Measurements from ENCODE around the gene TRHDE.

The TRHDE gene

GRCh38 chr12:72295101-72295500 is 22.9 kb downstream of the TRHDE start:
- Histone ChIP-seq H3K36me3 (ENCODE audit: low read length) (no peaks in the 10 kb centered on the region), H3K4me3 (ENCODE audit: insufficient read depth, low read length, poor library complexity, severe bottlenecking) (no peak overlapping the region), H3K4me2 (ENCODE audit: low read depth, low read length, poor library complexity, severe bottlenecking) (no peak overlapping the region), H3F3A (ENCODE audit: insufficient read depth) (no peaks in the 10 kb centered on the region), H4K20me1 (ENCODE audit: low read depth, low read length) (no peaks in the 10 kb centered on the region), H3K9me3 (ENCODE audit: insufficient read depth, low read length) (no peaks in the 10 kb centered on the region), H2AFZ (ENCODE audit: low read depth, low read length, severe bottlenecking) (no peak overlapping the region), H3K27me3 (ENCODE audit: low read length) (no peaks in the 10 kb centered on the region), H3K9ac (ENCODE audit: low read length) (no peak overlapping the region), H3K79me2 (ENCODE audit: insufficient read depth, low read length) (no peaks in the 10 kb centered on the region), H3K27ac (ENCODE audit: low read depth, low read length) (no peak overlapping the region), H3K9me2 (replicated peaks; ENCODE audit: insufficient read depth, low read length) (no peaks in the 10 kb centered on the region)
- TF ChIP-seq CTCF (IDR thresholded peaks at IDR 0.05; ENCODE audit: insufficient read depth, low read length, poor library complexity, severe bottlenecking) (no peak), EZH2phosphoT487 (conservative IDR thresholded peaks at IDR 0.05; ENCODE audit: low read length) (no peak)

DNA sequence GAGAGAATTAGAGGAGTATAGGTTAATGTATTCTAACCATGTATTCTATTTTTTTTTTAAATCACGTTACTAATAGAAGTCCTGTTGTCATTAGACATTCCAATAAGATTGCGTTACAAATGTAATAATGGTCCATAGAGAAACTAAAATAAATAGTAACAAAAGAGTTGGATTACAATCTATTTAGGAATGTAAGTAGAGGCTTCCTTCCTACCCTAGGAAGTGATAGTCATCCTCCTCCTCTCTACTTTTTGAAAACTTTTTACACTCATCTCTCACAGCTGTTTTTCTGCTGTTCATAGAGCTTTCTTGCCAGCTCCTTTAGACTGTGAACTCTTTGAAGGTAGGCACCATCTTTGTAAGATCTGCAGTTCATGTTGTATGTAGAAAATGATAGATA is 23.6 kb downstream of the TRHDE start:
- Histone ChIP-seq H3K27me3 (ENCODE audit: low read length) (no peaks in the 10 kb centered on the region), H3K36me3 (ENCODE audit: low read length) (no peaks in the 10 kb centered on the region), H2AFZ (ENCODE audit: low read depth, low read length, severe bottlenecking) (no peak overlapping the region), H4K20me1 (ENCODE audit: low read depth, low read length) (no peaks in the 10 kb centered on the region), H3K27ac (ENCODE audit: low read depth, low read length) (no peak overlapping the region), H3K79me2 (ENCODE audit: insufficient read depth, low read length) (no peaks in the 10 kb centered on the region), H3K9me3 (ENCODE audit: insufficient read depth, low read length) (no peaks in the 10 kb centered on the region), H3K9ac (ENCODE audit: low read length) (no peak overlapping the region), H3F3A (ENCODE audit: insufficient read depth) (no peaks in the 10 kb centered on the region), H3K4me2 (ENCODE audit: low read depth, low read length, poor library complexity, severe bottlenecking) (no peak overlapping the region), H3K4me3 (ENCODE audit: insufficient read depth, low read length, poor library complexity, severe bottlenecking) (no peak overlapping the region), H3K9me2 (replicated peaks; ENCODE audit: insufficient read depth, low read length) (no peaks in the 10 kb centered on the region)
- TF ChIP-seq EZH2phosphoT487 (conservative IDR thresholded peaks at IDR 0.05; ENCODE audit: low read length) (no peak), CTCF (IDR thresholded peaks at IDR 0.05; ENCODE audit: insufficient read depth, low read length, poor library complexity, severe bottlenecking) (no peak)

DNA sequence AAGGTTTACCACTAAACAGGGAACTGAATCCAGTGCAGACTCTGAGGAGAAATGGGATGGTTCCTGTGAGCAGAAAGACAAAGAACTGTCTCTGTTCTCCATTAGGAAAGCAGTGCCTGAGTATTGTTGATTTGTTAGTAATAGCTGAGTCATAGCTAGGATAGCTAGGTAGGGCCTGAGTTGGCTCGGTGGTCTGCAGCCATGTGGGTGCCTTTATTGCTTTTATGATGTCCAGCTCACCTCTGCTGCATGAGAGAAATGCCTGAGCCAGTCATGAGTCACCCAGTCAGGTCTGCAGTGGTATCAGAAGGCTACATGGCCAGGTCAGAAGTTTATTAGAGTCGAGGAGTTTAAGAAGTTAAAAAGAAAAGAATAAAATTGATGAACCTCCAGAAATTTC is 24.2 kb downstream of the TRHDE start:
- no peak overlapping the region for H3K9ac ChIP-seq (ENCODE audit: low read length)
- no peak overlapping the region for H3K27ac ChIP-seq (ENCODE audit: low read depth, low read length)
- TF ChIP-seq CTCF (IDR thresholded peaks at IDR 0.05; ENCODE audit: insufficient read depth, low read length, poor library complexity, severe bottlenecking) (no peak), EZH2phosphoT487 (conservative IDR thresholded peaks at IDR 0.05; ENCODE audit: low read length) (no peak)

More for the DNA sequence above, 24.2 kb downstream of the TRHDE start:
- Histone ChIP-seq H3K36me3 (ENCODE audit: low read length) (no peaks in the 10 kb centered on the region), H3K9me2 (replicated peaks; ENCODE audit: insufficient read depth, low read length) (no peaks in the 10 kb centered on the region), H2AFZ (ENCODE audit: low read depth, low read length, severe bottlenecking) (no peak overlapping the region), H3K4me2 (ENCODE audit: low read depth, low read length, poor library complexity, severe bottlenecking) (no peak overlapping the region), H4K20me1 (ENCODE audit: low read depth, low read length) (no peaks in the 10 kb centered on the region), H3K79me2 (ENCODE audit: insufficient read depth, low read length) (no peaks in the 10 kb centered on the region), H3K4me3 (ENCODE audit: insufficient read depth, low read length, poor library complexity, severe bottlenecking) (no peak overlapping the region), H3F3A (ENCODE audit: insufficient read depth) (no peaks in the 10 kb centered on the region), H3K9me3 (ENCODE audit: insufficient read depth, low read length) (no peaks in the 10 kb centered on the region), H3K27me3 (ENCODE audit: low read length) (no peaks in the 10 kb centered on the region)

All from SU-DHL-6 (cell line).